SK-N-SH treated with all-trans-retinoic acid at 6 μM for 48 hours (cell line): ENCODE measurements around the gene PTPRD.

Experiments used
- ATAC-seq: fragments of 200-7000 bp; cut with Tn5 transposase; 3 replicates; pipeline ENCODE4 v1.9.1; 2020; ENCODE audit warnings: mild to moderate bottlenecking, moderate library complexity
- ARNTL ChIP-seq: fragments of 450-650 bp; formaldehyde crosslinking; IDR thresholded peaks from 2 replicates; pipeline ENCODE4 v1.5.0; 2020; ENCODE audit warnings: low read depth, mild to moderate bottlenecking, moderate library complexity, borderline replicate concordance
- BACH2 ChIP-seq: fragments of 250-450 bp; sonication (Bioruptor Pico); IDR thresholded peaks from 2 replicates; pipeline ENCODE4 v1.9.0; 2021; ENCODE audit warnings: mild to moderate bottlenecking, borderline replicate concordance
- CREB5 ChIP-seq: fragments of 250-450 bp; sonication (Bioruptor Pico); IDR thresholded peaks from 2 replicates; pipeline ENCODE4 v1.5.1; 2020; ENCODE audit warnings: low read depth, mild to moderate bottlenecking, moderate library complexity
- CSDC2 ChIP-seq: fragments of 250-450 bp; sonication (Bioruptor Pico); IDR thresholded peaks from 2 replicates; pipeline ENCODE4 v1.5.0; 2020; ENCODE audit warnings: mild to moderate bottlenecking, moderate library complexity
- CSRNP3 ChIP-seq: fragments of 250-450 bp; sonication (Bioruptor Pico); IDR thresholded peaks from 2 replicates; pipeline ENCODE4 v1.5.1; 2021; ENCODE audit warnings: mild to moderate bottlenecking, moderate library complexity
- ESRRG ChIP-seq: fragments of 250-450 bp; sonication (Bioruptor Pico); IDR thresholded peaks from 2 replicates; pipeline ENCODE4 v1.6.1; 2021; ENCODE audit warnings: mild to moderate bottlenecking
- GLIS3 ChIP-seq: fragments of 250-450 bp; sonication (Bioruptor Pico); IDR thresholded peaks from 2 replicates; pipeline ENCODE4 v1.5.0; 2020; ENCODE audit warnings: mild to moderate bottlenecking, moderate library complexity
- ISL1 ChIP-seq: fragments of 250-450 bp; sonication (Bioruptor Pico); IDR thresholded peaks from 2 replicates; pipeline ENCODE4 v2.1.2; 2022; ENCODE audit warnings: mild to moderate bottlenecking, moderate library complexity
- OSR1 ChIP-seq: fragments of 250-450 bp; sonication (Bioruptor Pico); IDR thresholded peaks from 2 replicates; pipeline ENCODE4 v1.8.0; 2022; ENCODE audit warnings: moderate library complexity, mild to moderate bottlenecking, inconsistent platforms
- PATZ1 ChIP-seq: fragments of 250-450 bp; sonication (Bioruptor Pico); IDR thresholded peaks from 2 replicates; pipeline ENCODE4 v1.8.0; 2020; ENCODE audit warnings: mild to moderate bottlenecking, moderate library complexity, borderline replicate concordance
- POU6F1 ChIP-seq: fragments of 250-450 bp; sonication (Bioruptor Pico); IDR thresholded peaks from 2 replicates; pipeline ENCODE4 v1.8.0; 2021; ENCODE audit warnings: low read depth, mild to moderate bottlenecking, moderate library complexity, borderline replicate concordance
- PPARA ChIP-seq: fragments of 250-450 bp; sonication (Bioruptor Pico); IDR thresholded peaks from 2 replicates; pipeline ENCODE4 v1.5.0; 2020; ENCODE audit warnings: mild to moderate bottlenecking, borderline replicate concordance
- RARB ChIP-seq: fragments of 250-450 bp; sonication (Bioruptor Pico); IDR thresholded peaks from 2 replicates; pipeline ENCODE4 v1.8.0; 2021; ENCODE audit warnings: mild to moderate bottlenecking, moderate library complexity
- SNAI2 ChIP-seq: fragments of 250-450 bp; sonication (Bioruptor Pico); IDR thresholded peaks from 2 replicates; pipeline ENCODE4 v1.5.0; 2020; ENCODE audit warnings: mild to moderate bottlenecking, moderate library complexity
- TCF4 ChIP-seq: fragments of 250-450 bp; sonication (Bioruptor Pico); IDR thresholded peaks from 2 replicates; pipeline ENCODE4 v1.8.0; 2021; ENCODE audit warnings: mild to moderate bottlenecking, moderate library complexity, borderline replicate concordance
- TOX ChIP-seq: fragments of 250-450 bp; sonication (Bioruptor Pico); IDR thresholded peaks from 2 replicates; pipeline ENCODE4 v1.8.0; 2021; ENCODE audit warnings: mild to moderate bottlenecking, moderate library complexity, borderline replicate concordance
- TSHZ2 ChIP-seq: fragments of 250-450 bp; sonication (Bioruptor Pico); IDR thresholded peaks from 2 replicates; pipeline ENCODE4 v1.5.0; 2020; ENCODE audit warnings: mild to moderate bottlenecking, moderate library complexity
- ZFP30 ChIP-seq: fragments of 450-650 bp; formaldehyde crosslinking; IDR thresholded peaks from 2 replicates; pipeline ENCODE4 v1.5.0; 2022; ENCODE audit warnings: mild to moderate bottlenecking, moderate library complexity
- ZNF565 ChIP-seq: fragments of 450-650 bp; formaldehyde crosslinking; conservative IDR thresholded peaks from 2 replicates; pipeline ENCODE4 v1.5.0; 2020; ENCODE audit warnings: low read depth, mild to moderate bottlenecking, moderate library complexity
- ZNF70 ChIP-seq: fragments of 450-650 bp; formaldehyde crosslinking; IDR thresholded peaks from 2 replicates; pipeline ENCODE4 v1.5.0; 2020; ENCODE audit warnings: mild to moderate bottlenecking, moderate library complexity
- ZNF8 ChIP-seq: fragments of 450-650 bp; formaldehyde crosslinking; IDR thresholded peaks from 2 replicates; pipeline ENCODE4 v1.5.0; 2020; ENCODE audit warnings: mild to moderate bottlenecking, moderate library complexity

PTPRD gene

GRCh38 chr9:9817176-9817575, 795.6 kb downstream of the PTPRD start:
- no peak for ATAC-seq
- TF ChIP-seq ESRRG = no peak
- TF ChIP-seq CSRNP3 = no peak
- no peak for TF ChIP-seq GLIS3
- no peak for TF ChIP-seq TSHZ2 (CRISPR knock-in tag)
- no peak for TF ChIP-seq CREB5 (CRISPR knock-in tag)
- no peak for TF ChIP-seq OSR1
- TF ChIP-seq ARNTL (CRISPR knock-in tag) = no peak
- TF ChIP-seq TCF4 (CRISPR knock-in tag) = no peak
- TF ChIP-seq PATZ1 (CRISPR knock-in tag) = no peak
- TF ChIP-seq POU6F1 (CRISPR knock-in tag) = no peak
- TF ChIP-seq TOX (CRISPR knock-in tag) = no peak
- TF ChIP-seq CSDC2 (CRISPR knock-in tag) = no peak
- TF ChIP-seq ZNF8 (CRISPR knock-in tag) = no peak
- TF ChIP-seq ZNF70 = no peak
- no peak for TF ChIP-seq RARB
- no peak for TF ChIP-seq SNAI2 (CRISPR knock-in tag)
- no peak for TF ChIP-seq ZNF565 (CRISPR knock-in tag)
- TF ChIP-seq ZFP30 (CRISPR knock-in tag) = no peak
- TF ChIP-seq ISL1 (CRISPR knock-in tag) = no peak

- no peak for ATAC-seq
- TF ChIP-seq BACH2 (CRISPR knock-in tag) (no peak), CSDC2 (CRISPR knock-in tag) (no peak), ZNF70 (no peak), TOX (CRISPR knock-in tag) (no peak), RARB (no peak), TCF4 (CRISPR knock-in tag) (no peak), CSRNP3 (no peak)
Measured at GRCh38 chr9:9804109-9804508, 808.7 kb downstream of the PTPRD start.

GRCh38 chr9:9799287-9799686, 813.5 kb downstream of the PTPRD start:
- ATAC-seq = no peak
- TF ChIP-seq POU6F1 (CRISPR knock-in tag) (no peak), BACH2 (CRISPR knock-in tag) (no peak), ISL1 (CRISPR knock-in tag) (no peak), PATZ1 (CRISPR knock-in tag) (no peak), TCF4 (CRISPR knock-in tag) (no peak), ZFP30 (CRISPR knock-in tag) (no peak), CREB5 (CRISPR knock-in tag) (no peak), SNAI2 (CRISPR knock-in tag) (no peak), OSR1 (no peak), PPARA (no peak)
